Prostate gland (tissue), 2 donors: Measurements from ENCODE around the gene ARSI. TPM values are rescaled to one million over a fixed set of nuclear protein-coding genes. Genes with fewer than 3 reads are reported as not detected.

Source experiments
- DNase-seq: peaks from one replicate; pipeline ENCODE4 v3.0.0-alpha.2; 2019; ENCODE audit warnings: low spot score
- H3K27ac ChIP-seq, 2 donors: fragments of 200-600 bp; sonication (generic); 2 replicates each; pipeline ENCODE4 v1.5.1; 2017 to 2019
- H3K27me3 ChIP-seq: fragments of 200-600 bp; sonication (generic); replicated peaks from 2 replicates; pipeline ENCODE4 v1.5.1; 2019; ENCODE audit not compliant: insufficient read depth
- H3K36me3 ChIP-seq, 2 donors: fragments of 200-600 bp; sonication (generic); 1 replicate in 1 of 2; 2 replicates in 1 of 2; pipeline versions ENCODE4 v1.5.1 to v1.8.1; 2017 to 2019
- H3K4me1 ChIP-seq: fragments of 200-600 bp; sonication (generic); replicated peaks from 2 replicates; pipeline ENCODE4 v1.5.1; 2019
- H3K4me3 ChIP-seq, 2 donors: fragments of 200-600 bp; sonication (generic); 2 replicates each; pipeline ENCODE4 v1.5.1; 2017 to 2019
- H3K9me3 ChIP-seq: fragments of 200-600 bp; sonication (generic); 2 replicates; pipeline ENCODE4 v1.5.1; 2017
- CTCF ChIP-seq, 4 experiments: fragments of 200-600 bp in 2 of 4; fragments of 450-650 bp in 2 of 4; sonication (generic) in 2 of 4; IDR thresholded peaks; 1 replicate in 3 of 4; 2 replicates in 1 of 4; pipeline ENCODE4 v1.5.1; 2016 to 2019; ENCODE audit warnings: antibody characterized with exemption in 4 of 4, mild to moderate bottlenecking in 2 of 4, moderate library complexity in 2 of 4
- POLR2A ChIP-seq: fragments of 450-650 bp; IDR thresholded peaks from one replicate; pipeline ENCODE4 v1.6.1; 2016; ENCODE audit warnings: antibody characterized with exemption, mild to moderate bottlenecking
- POLR2AphosphoS5 ChIP-seq: sonication (generic); formaldehyde crosslinking; IDR thresholded peaks from one replicate; pipeline ENCODE4 v1.6.1; 2017; ENCODE audit warnings: antibody characterized with exemption
- WGBS: methylation state at CpG from one replicate; pipeline ENCODE4 v1.1.5; 2018; 5-methylcytosine and 5-hydroxymethylcytosine counted together
- intact Hi-C: fragments of 100-400 bp; cut with DNase I; formaldehyde crosslinking; loops from one replicate; pipeline ENCODE4 v1.14.2; 2022
- total RNA-seq, 2 donors: library from RNA; depleted of rRNA; stranded (reverse); fragments of >200 nt; gene quantifications; one replicate each; pipeline ENCODE4 v1.1.0, GENCODE V29; 2016

ARSI gene
- total RNA-seq, 2 donors from 2014 or later: 1.5 to 1.6 TPM

GRCh38 chr5:150328515-150328914 lies 25.8 kb upstream of the ARSI start:
- Histone ChIP-seq H3K9me3 (no peaks in the 10 kb centered on the region), H3K36me3 (no peaks in the 10 kb centered on the region), H3K4me1 (no peaks in the 10 kb centered on the region), H3K27ac (no peak overlapping the region), H3K27me3 (no peaks in the 10 kb centered on the region), H3K4me3 (no peak overlapping the region)
- intact Hi-C loops: no loop called here
- DNase-seq: no peak
- WGBS: 91% methylated on average over 2 of the region's 2 CpGs
- TF ChIP-seq CTCF (IDR thresholded peaks at IDR 0.05) (no peak), POLR2A (no peak), POLR2AphosphoS5 (no peak)

- 33% methylated on average over 3 of the region's 3 CpGs for WGBS
- no peaks in the 10 kb centered on the region for H3K9me3 ChIP-seq
- no peak for TF ChIP-seq POLR2AphosphoS5
- no peak for TF ChIP-seq CTCF (IDR thresholded peaks at IDR 0.05)
- no peak for TF ChIP-seq POLR2A
- DNase-seq: no peak
- H3K27ac ChIP-seq: no peak overlapping the region
- H3K4me1 ChIP-seq: no peaks in the 10 kb centered on the region
- no peak overlapping the region for H3K4me3 ChIP-seq
- no peaks in the 10 kb centered on the region for H3K27me3 ChIP-seq
- intact Hi-C loops: no loop called here
- H3K36me3 ChIP-seq: no peaks in the 10 kb centered on the region
Measured at GRCh38 chr5:150327139-150327538, 24.4 kb upstream of the ARSI start.

- no peaks in the 10 kb centered on the region for H3K36me3 ChIP-seq
- no peaks in the 10 kb centered on the region for H3K9me3 ChIP-seq
- intact Hi-C loops: no loop called here
- DNase-seq: no peak
- 36% methylated on average over 2 of the region's 2 CpGs for WGBS
- TF ChIP-seq CTCF (IDR thresholded peaks at IDR 0.05): no peak
- TF ChIP-seq POLR2A: no peak
- no peak for TF ChIP-seq POLR2AphosphoS5
- no peaks in the 10 kb centered on the region for H3K27me3 ChIP-seq
- H3K4me3 ChIP-seq: no peak overlapping the region
- H3K27ac ChIP-seq: no peak overlapping the region
- no peaks in the 10 kb centered on the region for H3K4me1 ChIP-seq
Measured at GRCh38 chr5:150326707-150327106, 24.0 kb upstream of the ARSI start.

GRCh38 chr5:150325426-150325825 lies 22.7 kb upstream of the ARSI start:
- TF ChIP-seq POLR2AphosphoS5 (no peak), CTCF (IDR thresholded peaks at IDR 0.05) (no peak), POLR2A (no peak)
- WGBS: 84% methylated on average over 4 of the region's 4 CpGs
- Histone ChIP-seq H3K27ac (no peak overlapping the region), H3K9me3 (no peaks in the 10 kb centered on the region), H3K4me1 (no peaks in the 10 kb centered on the region), H3K36me3 (no peaks in the 10 kb centered on the region), H3K4me3 (no peak overlapping the region), H3K27me3 (no peaks in the 10 kb centered on the region)
- DNase-seq: no peak
- intact Hi-C loops: no loop called here

GRCh38 chr5:150323819-150324218 lies 21.1 kb upstream of the ARSI start:
- Histone ChIP-seq H3K36me3 (no peaks in the 10 kb centered on the region), H3K4me1 (no peaks in the 10 kb centered on the region), H3K9me3 (no peaks in the 10 kb centered on the region), H3K27ac (no peak overlapping the region), H3K4me3 (no peak overlapping the region), H3K27me3 (no peaks in the 10 kb centered on the region)
- TF ChIP-seq CTCF (IDR thresholded peaks at IDR 0.05) (no peak), POLR2AphosphoS5 (no peak), POLR2A (no peak)
- 72% methylated on average over 8 of the region's 8 CpGs for WGBS
- intact Hi-C loops: no loop called here
- DNase-seq: no peak
